Measurements from ENCODE around the gene ADGRB2. TPM values are rescaled to one million over a fixed set of nuclear protein-coding genes. Genes with fewer than 3 reads are reported as not detected.

Gene ADGRB2
- polyA plus RNA-seq (ENCODE audit: low read depth in 6 of 6) = not detected

GRCh38 chr1:31764312-31765040 is at the start of gene ADGRB2:
Gene ADGRB2 (minus strand): TSS chr1:31764340. CDS start chr1:31757221, 7,119 bp downstream.
- H3K4me3 Mint-ChIP-seq = peak within 1 kb of the TSS; percentile 80 to 93 (median 86)
- H3K9me3 Mint-ChIP-seq = no peaks in the 10 kb centered on the region
- H3K4me1 Mint-ChIP-seq = peaks cover 35 to 47% (median 41%) of the 10 kb centered on the region in 3 donors
- H3K36me3 Mint-ChIP-seq = no peaks in the 10 kb centered on the region
- peak; percentile 52 for DNase-seq
- ATAC-seq (ENCODE audit: low read depth in 2 of 2) = peak; percentile 57 to 63
- peaks cover 3 to 22% (median 9%) of the 10 kb centered on the region in 3 donors for H3K27me3 Mint-ChIP-seq
- peak within 1 kb of the TSS in 4 of 6 donors; percentile 32 to 69 (median 48) for H3K27ac Mint-ChIP-seq

- Mint-ChIP-seq H3K9me3 (peaks cover 0 to 6% (median 0%) of the 10 kb centered on the region in 7 donors), H3K4me1 (peaks cover 9 to 38% (median 17%) of the 10 kb centered on the region in 3 donors), H3K4me3 (peak overlapping the region in 1 of 8 donors; percentile 27), H3K36me3 (no peaks in the 10 kb centered on the region), H3K27me3 (no peaks in the 10 kb centered on the region), H3K27ac (peak overlapping the region in 1 of 6 donors; percentile 42)
- ATAC-seq (ENCODE audit: low read depth in 2 of 2) = no peak
- DNase-seq = no peak
Observed at GRCh38 chr1:31812158-31812829, 48.2 kb upstream of the ADGRB2 start.

- DNase-seq = no peak
- Mint-ChIP-seq H3K36me3 (no peaks in the 10 kb centered on the region), H3K27ac (no peak overlapping the region), H3K27me3 (no peaks in the 10 kb centered on the region), H3K4me1 (peaks cover 4 to 36% (median 10%) of the 10 kb centered on the region in 3 donors), H3K9me3 (peaks cover 0 to 1% (median 0%) of the 10 kb centered on the region in 7 donors), H3K4me3 (no peak overlapping the region)
- no peak for ATAC-seq (ENCODE audit: low read depth in 2 of 2)
Observed at GRCh38 chr1:31811605-31812004, 47.5 kb upstream of the ADGRB2 start.

GRCh38 chr1:31809698-31810097 is 45.6 kb upstream of the ADGRB2 start:
- H3K27ac Mint-ChIP-seq = peak overlapping the region in 1 of 6 donors; percentile 24
- no peak for DNase-seq
- no peak overlapping the region for H3K4me3 Mint-ChIP-seq
- no peak for ATAC-seq (ENCODE audit: low read depth in 2 of 2)
- H3K36me3 Mint-ChIP-seq = no peaks in the 10 kb centered on the region
- H3K9me3 Mint-ChIP-seq = peaks cover 0 to 1% (median 0%) of the 10 kb centered on the region in 7 donors
- H3K27me3 Mint-ChIP-seq = no peaks in the 10 kb centered on the region
- H3K4me1 Mint-ChIP-seq = peaks cover 2 to 23% (median 3%) of the 10 kb centered on the region in 3 donors

- ATAC-seq (ENCODE audit: low read depth in 2 of 2) = no peak
- peaks cover 0 to 16% (median under 1%) of the 10 kb centered on the region in 3 donors for H3K4me1 Mint-ChIP-seq
Observed at GRCh38 chr1:31807273-31808048, 43.3 kb upstream of the ADGRB2 start.

GRCh38 chr1:31805318-31805717 is 41.2 kb upstream of the ADGRB2 start:
- no peak for DNase-seq
- ATAC-seq (ENCODE audit: low read depth in 2 of 2) = no peak
- Mint-ChIP-seq H3K9me3 (no peaks in the 10 kb centered on the region), H3K27me3 (no peaks in the 10 kb centered on the region), H3K27ac (no peak overlapping the region), H3K4me1 (peaks cover 16 to 23% (median 20%) of the 10 kb centered on the region in 3 donors), H3K4me3 (no peak overlapping the region), H3K36me3 (no peaks in the 10 kb centered on the region)

More at GRCh38 chr1:31807273-31808048, 43.3 kb upstream of the ADGRB2 start:
- Mint-ChIP-seq H3K27ac (no peak overlapping the region), H3K36me3 (no peaks in the 10 kb centered on the region), H3K27me3 (no peaks in the 10 kb centered on the region), H3K9me3 (peaks cover 0 to 1% (median 0%) of the 10 kb centered on the region in 7 donors), H3K4me3 (no peak overlapping the region)
- DNase-seq = no peak

GRCh38 chr1:31804098-31804497 is 40.0 kb upstream of the ADGRB2 start:
- peaks cover 16 to 24% (median 23%) of the 10 kb centered on the region in 3 donors for H3K4me1 Mint-ChIP-seq
- H3K36me3 Mint-ChIP-seq = no peaks in the 10 kb centered on the region
- H3K27ac Mint-ChIP-seq = no peak overlapping the region
- DNase-seq (no peak), ATAC-seq (ENCODE audit: low read depth in 2 of 2) (no peak)
- no peak overlapping the region for H3K4me3 Mint-ChIP-seq
- H3K27me3 Mint-ChIP-seq = no peaks in the 10 kb centered on the region
- H3K9me3 Mint-ChIP-seq = no peaks in the 10 kb centered on the region

- no peak for DNase-seq
- H3K27me3 Mint-ChIP-seq = no peaks in the 10 kb centered on the region
- no peaks in the 10 kb centered on the region for H3K9me3 Mint-ChIP-seq
- no peak for ATAC-seq (ENCODE audit: low read depth in 2 of 2)
- no peak overlapping the region for H3K4me3 Mint-ChIP-seq
- H3K27ac Mint-ChIP-seq = no peak overlapping the region
- peaks cover 16 to 24% (median 23%) of the 10 kb centered on the region in 3 donors for H3K4me1 Mint-ChIP-seq
- no peaks in the 10 kb centered on the region for H3K36me3 Mint-ChIP-seq
Observed at GRCh38 chr1:31803610-31804009, 39.5 kb upstream of the ADGRB2 start.

- peaks cover 16 to 24% (median 23%) of the 10 kb centered on the region in 3 donors for H3K4me1 Mint-ChIP-seq
- H3K9me3 Mint-ChIP-seq = no peaks in the 10 kb centered on the region
- H3K36me3 Mint-ChIP-seq = no peaks in the 10 kb centered on the region
- peak overlapping the region in 4 of 8 donors; percentile 29 to 41 (median 38) for H3K4me3 Mint-ChIP-seq
- peaks cover 0 to 4% (median 0%) of the 10 kb centered on the region in 3 donors for H3K27me3 Mint-ChIP-seq
- ATAC-seq (ENCODE audit: low read depth in 2 of 2) = no peak
- DNase-seq = no peak
- H3K27ac Mint-ChIP-seq = peak overlapping the region in 1 of 6 donors; percentile 49
Observed at GRCh38 chr1:31802190-31803150, 38.3 kb upstream of the ADGRB2 start.

GRCh38 chr1:31801458-31801857 is 37.3 kb upstream of the ADGRB2 start:
- DNase-seq (no peak), ATAC-seq (ENCODE audit: low read depth in 2 of 2) (no peak)
- H3K27me3 Mint-ChIP-seq = peaks cover 0 to 12% (median 0%) of the 10 kb centered on the region in 3 donors
- H3K36me3 Mint-ChIP-seq = no peaks in the 10 kb centered on the region
- H3K27ac Mint-ChIP-seq = no peak overlapping the region
- H3K4me1 Mint-ChIP-seq = peaks cover 16 to 24% (median 23%) of the 10 kb centered on the region in 3 donors
- H3K4me3 Mint-ChIP-seq = peak overlapping the region in 1 of 8 donors; percentile 78
- no peaks in the 10 kb centered on the region for H3K9me3 Mint-ChIP-seq

GRCh38 chr1:31800674-31800967 is 36.5 kb upstream of the ADGRB2 start:
- no peak for ATAC-seq (ENCODE audit: low read depth in 2 of 2)
- H3K27me3 Mint-ChIP-seq = peaks cover 0 to 12% (median 7%) of the 10 kb centered on the region in 3 donors
- no peaks in the 10 kb centered on the region for H3K36me3 Mint-ChIP-seq
- H3K9me3 Mint-ChIP-seq = no peaks in the 10 kb centered on the region
- no peak for DNase-seq
- H3K27ac Mint-ChIP-seq = peak overlapping the region in 2 of 6 donors; percentile 28 to 37
- no peak overlapping the region for H3K4me3 Mint-ChIP-seq
- peaks cover 16 to 24% (median 23%) of the 10 kb centered on the region in 3 donors for H3K4me1 Mint-ChIP-seq

- DNase-seq = no peak
- peaks cover 16 to 24% (median 23%) of the 10 kb centered on the region in 3 donors for H3K4me1 Mint-ChIP-seq
- peak overlapping the region in 2 of 6 donors; percentile 21 to 37 for H3K27ac Mint-ChIP-seq
- ATAC-seq (ENCODE audit: low read depth in 2 of 2) = no peak
- no peaks in the 10 kb centered on the region for H3K36me3 Mint-ChIP-seq
- H3K4me3 Mint-ChIP-seq = no peak overlapping the region
- H3K27me3 Mint-ChIP-seq = peaks cover 0 to 12% (median 9%) of the 10 kb centered on the region in 3 donors
- no peaks in the 10 kb centered on the region for H3K9me3 Mint-ChIP-seq
Observed at GRCh38 chr1:31799895-31800673, 35.9 kb upstream of the ADGRB2 start.
